Caco-2 (cell line): Measurements from ENCODE around the gene ZNF780B. TPM values are rescaled to one million over a fixed set of nuclear protein-coding genes. Genes with fewer than 3 reads are reported as not detected.

Source experiments
- BruUV-seq: library from RNA; stranded (reverse); fragments of 400-500 nt; replicated peaks from 2 replicates; lab custom pipeline; 2021; lab: Mats Ljungman, UMichigan
- CTCF ChIA-PET: fragments of 300-600 bp; sonication (Branson Sonifier 250); formaldehyde crosslinking; loops from one replicate; lab custom pipeline; 2022; ENCODE audit warnings: antibody characterized with exemption; lab: Charles Lee
- POLR2A ChIA-PET: fragments of 300-600 bp; sonication (Branson Sonifier 250); formaldehyde crosslinking; loops from one replicate; lab custom pipeline; 2022; ENCODE audit warnings: antibody characterized with exemption; lab: Charles Lee
- DNase-seq, 2 experiments: peaks; one replicate each; pipeline versions ENCODE4 v3.0.0 to v3.0.0-alpha.2; 2020 to 2022
- H3K27me3 ChIP-seq: replicated peaks from 2 replicates; pipeline ENCODE4 v1.6.0; 2011; ENCODE audit warnings: low read length; ENCODE audit not compliant: control insufficient read depth, insufficient read depth
- H3K36me3 ChIP-seq: 2 replicates; pipeline ENCODE4 v1.5.1; 2011; ENCODE audit warnings: low read length; ENCODE audit not compliant: control insufficient read depth, insufficient read depth
- H3K4me1 ChIP-seq: fragments of 250-450 bp; sonication (Bioruptor Pico); 2 replicates; pipeline ENCODE4 v1.5.1; 2020; ENCODE audit warnings: mild to moderate bottlenecking
- H3K4me3 ChIP-seq: 2 replicates; pipeline ENCODE4 v1.5.1; 2011; ENCODE audit warnings: low read depth, mild to moderate bottlenecking, control low read depth, low read length
- H3K9me3 ChIP-seq: fragments of 250-450 bp; sonication (Bioruptor Pico); 2 replicates; pipeline ENCODE4 v1.5.1; 2020; ENCODE audit warnings: mild to moderate bottlenecking, moderate library complexity
- H3K27ac Mint-ChIP-seq: one replicate; pipeline ENCODE4 v1.8.0; 2022; ENCODE audit warnings: mixed read lengths; ENCODE audit not compliant: unreplicated experiment
- H3K27me3 Mint-ChIP-seq: one replicate; pipeline ENCODE4 v1.8.0; 2022; ENCODE audit warnings: mixed read lengths; ENCODE audit not compliant: insufficient read depth, unreplicated experiment
- H3K36me3 Mint-ChIP-seq: one replicate; pipeline ENCODE4 v1.8.0; 2022; ENCODE audit warnings: mild to moderate bottlenecking, mixed read lengths; ENCODE audit not compliant: insufficient read depth, unreplicated experiment
- H3K4me1 Mint-ChIP-seq: one replicate; pipeline ENCODE4 v1.8.0; 2022; ENCODE audit warnings: low read depth, mixed read lengths; ENCODE audit not compliant: unreplicated experiment
- H3K4me3 Mint-ChIP-seq: one replicate; pipeline ENCODE4 v1.8.0; 2022; ENCODE audit warnings: mild to moderate bottlenecking, moderate library complexity, mixed read lengths; ENCODE audit not compliant: unreplicated experiment
- H3K9me3 Mint-ChIP-seq: one replicate; pipeline ENCODE4 v1.8.0; 2022; ENCODE audit warnings: mixed read lengths; ENCODE audit not compliant: unreplicated experiment
- CTCF ChIP-seq, 2 experiments: fragments of 200-600 bp in 1 of 2; IDR thresholded peaks; 1 replicate in 1 of 2; 2 replicates in 1 of 2; pipeline versions ENCODE4 v1.5.1 to v1.8.0; 2011 to 2022; ENCODE audit warnings: antibody characterized with exemption in 1 of 2, control low read depth in 1 of 2, inconsistent platforms in 1 of 2, low read depth in 1 of 2, low read length in 1 of 2, mild to moderate bottlenecking in 1 of 2, moderate library complexity in 1 of 2; ENCODE audit not compliant: insufficient read depth in 1 of 2, severe bottlenecking in 1 of 2, unreplicated experiment in 1 of 2
- intact Hi-C: fragments of 100-400 bp; cut with micrococcal nuclease; formaldehyde crosslinking; loops from one replicate; pipeline ENCODE4 v1.10.0; 2022; ENCODE audit not compliant: unreplicated experiment
- total RNA-seq: library from RNA; stranded (reverse); gene quantifications from 2 replicates; pipeline ENCODE4 v1.2.3, GENCODE V29; 2022

The ZNF780B gene
- total RNA-seq, 1 experiment from 2014 or later = 27.5 TPM

- CTCF ChIA-PET = no interaction called here
- Mint-ChIP-seq H3K36me3 (peaks cover 25% of the 10 kb centered on the region), H3K4me3 (no peak overlapping the region), H3K27me3 (no peaks in the 10 kb centered on the region), H3K27ac (no peak overlapping the region), H3K9me3 (peaks cover 48% of the 10 kb centered on the region), H3K4me1 (no peaks in the 10 kb centered on the region)
- peaks cover 37% of the 10 kb centered on the region for H3K9me3 ChIP-seq
- H3K27me3 ChIP-seq = no peaks in the 10 kb centered on the region
- intact Hi-C loops = no loop called here
- no peaks in the 10 kb centered on the region for H3K36me3 ChIP-seq
- no peak overlapping the region for H3K4me3 ChIP-seq
- POLR2A ChIA-PET = interaction anchor here (0.5 kb wide), 1 partner anchor 895 kb away, joined by 3 read pairs; no protein-coding TSS in a partner anchor
- BruUV-seq = no TSS peak
- TF ChIP-seq CTCF (IDR thresholded peaks at IDR 0.05; ENCODE audit: insufficient read depth in 1 of 2, low read depth in 1 of 2, low read length in 1 of 2, severe bottlenecking in 1 of 2, unreplicated experiment in 1 of 2) = no peak
- H3K4me1 ChIP-seq = no peaks in the 10 kb centered on the region; the same call in 1 of the 2 replicates
- DNase-seq = no peak
Observed at GRCh38 chr19:40033989-40034560, 22.0 kb downstream of the ZNF780B start.

GRCh38 chr19:40026597-40026970 lies 29.4 kb downstream of the ZNF780B start:
- no peak for TF ChIP-seq CTCF (IDR thresholded peaks at IDR 0.05; ENCODE audit: insufficient read depth in 1 of 2, low read depth in 1 of 2, low read length in 1 of 2, severe bottlenecking in 1 of 2, unreplicated experiment in 1 of 2)
- no peak overlapping the region for H3K4me3 Mint-ChIP-seq
- no peaks in the 10 kb centered on the region for H3K27me3 ChIP-seq
- no peaks in the 10 kb centered on the region for H3K4me1 ChIP-seq
- BruUV-seq = no TSS peak
- POLR2A ChIA-PET = no interaction called here
- H3K36me3 Mint-ChIP-seq = peaks cover 6% of the 10 kb centered on the region
- no peaks in the 10 kb centered on the region for H3K36me3 ChIP-seq
- H3K4me1 Mint-ChIP-seq = no peaks in the 10 kb centered on the region
- CTCF ChIA-PET = no interaction called here
- H3K4me3 ChIP-seq = no peak overlapping the region
- peaks cover 77% of the 10 kb centered on the region for H3K9me3 Mint-ChIP-seq
- H3K27ac Mint-ChIP-seq = no peak overlapping the region
- H3K27me3 Mint-ChIP-seq = no peaks in the 10 kb centered on the region
- no peak for DNase-seq
- intact Hi-C loops = no loop called here
- peaks cover 41% of the 10 kb centered on the region for H3K9me3 ChIP-seq

- no peak overlapping the region for H3K4me3 ChIP-seq
- H3K27me3 ChIP-seq = no peaks in the 10 kb centered on the region
- Mint-ChIP-seq H3K4me3 (no peak overlapping the region), H3K4me1 (no peaks in the 10 kb centered on the region), H3K27me3 (no peaks in the 10 kb centered on the region), H3K27ac (no peak overlapping the region), H3K36me3 (peaks cover 6% of the 10 kb centered on the region), H3K9me3 (peaks cover 77% of the 10 kb centered on the region)
- no peak for TF ChIP-seq CTCF (IDR thresholded peaks at IDR 0.05; ENCODE audit: insufficient read depth in 1 of 2, low read depth in 1 of 2, low read length in 1 of 2, severe bottlenecking in 1 of 2, unreplicated experiment in 1 of 2)
- BruUV-seq = no TSS peak
- H3K36me3 ChIP-seq = no peaks in the 10 kb centered on the region
- ChIA-PET POLR2A (no interaction called here), CTCF (no interaction called here)
- intact Hi-C loops = no loop called here
- H3K4me1 ChIP-seq = no peaks in the 10 kb centered on the region
- H3K9me3 ChIP-seq = peaks cover 36% of the 10 kb centered on the region
- DNase-seq = no peak
Observed at GRCh38 chr19:40025938-40026596, 30.0 kb downstream of the ZNF780B start.
